Peyer's patch (tissue), 4 donors: ENCODE measurements around the gene ACTR1A. TPM values are rescaled to one million over a fixed set of nuclear protein-coding genes. Genes with fewer than 3 reads are reported as not detected.

Experiments
- DNase-seq, 3 donors: peaks; one replicate each; pipeline ENCODE4 v3.0.0-alpha.2; 2017 to 2019
- H3K27ac ChIP-seq, 4 donors: fragments of 200-600 bp; sonication (generic); one replicate each; pipeline ENCODE4 v1.5.1; 2016 to 2019
- H3K27me3 ChIP-seq, 2 donors: fragments of 200-600 bp; sonication (generic); one replicate each; pipeline ENCODE4 v1.5.1; 2019
- H3K36me3 ChIP-seq, 3 donors: fragments of 200-600 bp; sonication (generic); one replicate each; pipeline ENCODE4 v1.5.1; 2016 to 2019
- H3K4me1 ChIP-seq, 4 donors: fragments of 200-600 bp; sonication (generic); one replicate each; pipeline ENCODE4 v1.5.1; 2016 to 2019
- H3K4me3 ChIP-seq, 4 donors: fragments of 200-600 bp; sonication (generic); 1 replicate in 3 of 4; 2 replicates in 1 of 4; pipeline ENCODE4 v1.5.1; 2016 to 2019; ENCODE audit warnings: mild to moderate bottlenecking in 1 of 4
- H3K9me3 ChIP-seq, 4 donors: fragments of 200-600 bp; sonication (generic); one replicate each; pipeline ENCODE4 v1.5.1; 2016 to 2019; ENCODE audit warnings: mild to moderate bottlenecking in 1 of 4
- POLR2A ChIP-seq, 2 donors: fragments of 450-650 bp; IDR thresholded peaks; one replicate each; pipeline ENCODE4 v1.5.1; 2017; ENCODE audit warnings: antibody characterized with exemption in 2 of 2, mild to moderate bottlenecking in 2 of 2, moderate library complexity in 2 of 2
- total RNA-seq, 4 donors: library from RNA; depleted of rRNA; stranded (reverse); fragments of >200 nt; gene quantifications; one replicate each; pipeline ENCODE4 v1.1.0, GENCODE V29; 2016
- TF ChIP-seq, protein P1 (sequence below), 6 experiments: fragments of 450-650 bp in 4 of 6; fragments of 200-600 bp in 2 of 6; sonication (generic) in 1 of 6; IDR thresholded peaks; one replicate each; pipeline ENCODE4 v1.5.1; 2017 to 2019; ENCODE audit warnings: antibody characterized with exemption in 6 of 6, mild to moderate bottlenecking in 3 of 6, moderate library complexity in 1 of 6

Gene ACTR1A
- total RNA-seq, 4 donors from 2014 or later, result 41.3 to 79.7 (median 71.3) TPM

GRCh38 chr10:102505462-102506115, 3.1 kb upstream of the ACTR1A start:
- Histone ChIP-seq H3K4me1 (peaks cover 0 to 22% (median 9%) of the 10 kb centered on the region in 4 donors), H3K4me3 (peak overlapping the region in 3 of 4 donors; percentile 4 to 98 (median 97)), H3K27me3 (no peaks in the 10 kb centered on the region), H3K27ac (peak overlapping the region in 2 of 4 donors; percentile 6 to 95), H3K36me3 (peaks cover 0 to 17% (median 0%) of the 10 kb centered on the region in 3 donors), H3K9me3 (no peaks in the 10 kb centered on the region)
- TF ChIP-seq, protein P1, sequence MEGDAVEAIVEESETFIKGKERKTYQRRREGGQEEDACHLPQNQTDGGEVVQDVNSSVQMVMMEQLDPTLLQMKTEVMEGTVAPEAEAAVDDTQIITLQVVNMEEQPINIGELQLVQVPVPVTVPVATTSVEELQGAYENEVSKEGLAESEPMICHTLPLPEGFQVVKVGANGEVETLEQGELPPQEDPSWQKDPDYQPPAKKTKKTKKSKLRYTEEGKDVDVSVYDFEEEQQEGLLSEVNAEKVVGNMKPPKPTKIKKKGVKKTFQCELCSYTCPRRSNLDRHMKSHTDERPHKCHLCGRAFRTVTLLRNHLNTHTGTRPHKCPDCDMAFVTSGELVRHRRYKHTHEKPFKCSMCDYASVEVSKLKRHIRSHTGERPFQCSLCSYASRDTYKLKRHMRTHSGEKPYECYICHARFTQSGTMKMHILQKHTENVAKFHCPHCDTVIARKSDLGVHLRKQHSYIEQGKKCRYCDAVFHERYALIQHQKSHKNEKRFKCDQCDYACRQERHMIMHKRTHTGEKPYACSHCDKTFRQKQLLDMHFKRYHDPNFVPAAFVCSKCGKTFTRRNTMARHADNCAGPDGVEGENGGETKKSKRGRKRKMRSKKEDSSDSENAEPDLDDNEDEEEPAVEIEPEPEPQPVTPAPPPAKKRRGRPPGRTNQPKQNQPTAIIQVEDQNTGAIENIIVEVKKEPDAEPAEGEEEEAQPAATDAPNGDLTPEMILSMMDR (IDR thresholded peaks at IDR 0.05), result no peak
- no peak for TF ChIP-seq POLR2A (IDR thresholded peaks at IDR 0.05)
- no peak for DNase-seq

- peak overlapping the region in 3 of 4 donors; percentile 82 to 95 (median 95) for H3K27ac ChIP-seq
- no peaks in the 10 kb centered on the region for H3K27me3 ChIP-seq
- peaks cover 0 to 10% (median 0%) of the 10 kb centered on the region in 3 donors for H3K36me3 ChIP-seq
- TF ChIP-seq, protein P1 (IDR thresholded peaks at IDR 0.05), result no peak
- TF ChIP-seq POLR2A (IDR thresholded peaks at IDR 0.05), result no peak
- DNase-seq, result no peak
- no peaks in the 10 kb centered on the region for H3K9me3 ChIP-seq
- peaks cover 0 to 25% (median 9%) of the 10 kb centered on the region in 4 donors for H3K4me1 ChIP-seq
- peak overlapping the region; percentile 97 to 99 (median 98) for H3K4me3 ChIP-seq
Observed at GRCh38 chr10:102504976-102505300, 2.4 kb upstream of the ACTR1A start.

DNA sequence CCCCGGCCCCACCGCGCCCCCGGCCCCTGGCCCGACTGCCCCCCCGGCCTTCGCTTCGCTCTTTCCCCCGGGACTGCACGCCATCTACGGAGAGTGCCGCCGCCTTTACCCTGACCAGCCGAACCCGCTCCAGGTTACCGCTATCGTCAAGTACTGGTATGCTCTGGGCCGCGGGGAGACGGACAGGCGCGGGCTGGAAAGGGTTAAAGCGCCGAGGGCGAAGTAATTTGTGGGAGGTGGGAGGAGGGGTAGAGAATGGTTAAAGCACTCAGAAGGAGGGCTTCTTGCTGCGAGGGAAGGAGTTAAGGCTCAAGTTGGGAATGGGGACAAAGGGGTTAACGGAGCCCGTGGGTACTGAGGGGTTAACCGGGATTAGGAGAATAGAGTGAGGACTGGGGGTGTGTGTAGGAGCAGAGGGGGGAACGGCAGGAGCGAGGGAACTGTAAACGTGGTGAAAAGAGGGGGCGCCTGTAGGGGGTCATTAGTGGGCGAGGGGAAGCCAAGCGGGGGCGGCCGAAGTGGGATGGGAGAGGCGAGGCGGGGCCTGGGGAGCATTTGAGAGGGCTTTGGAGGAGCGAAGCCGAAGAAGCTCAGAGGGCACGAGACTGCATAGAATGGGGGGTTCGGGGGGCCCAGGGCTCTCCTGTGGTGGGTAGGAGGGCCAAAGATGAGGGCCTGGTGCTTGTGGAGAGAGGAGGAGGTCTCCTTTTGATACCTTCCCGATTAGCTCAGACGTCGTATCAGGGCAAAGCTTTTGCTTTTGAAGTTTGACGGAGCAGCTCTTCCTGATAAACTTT, 1.9 kb upstream of the ACTR1A start:
- peaks cover 0 to 25% (median 9%) of the 10 kb centered on the region in 4 donors for H3K4me1 ChIP-seq
- DNase-seq, result peak; percentile 25 to 66 (median 57)
- peak overlapping the region; percentile 80 to 95 (median 88) for H3K27ac ChIP-seq
- peaks cover 0 to 5% (median 0%) of the 10 kb centered on the region in 3 donors for H3K36me3 ChIP-seq
- no peaks in the 10 kb centered on the region for H3K9me3 ChIP-seq
- no peaks in the 10 kb centered on the region for H3K27me3 ChIP-seq
- no peak for TF ChIP-seq POLR2A (IDR thresholded peaks at IDR 0.05)
- TF ChIP-seq, protein P1 (IDR thresholded peaks at IDR 0.05), result no peak
- peak overlapping the region; percentile 97 to 99 (median 98) for H3K4me3 ChIP-seq

GRCh38 chr10:102503264-102504178, 1.0 kb upstream of the ACTR1A start, which contains the start of gene SUFU:
Gene SUFU, plus strand, starts transcription at chr10:102503972. Its CDS starts 181 bp downstream, at chr10:102504153.
- peaks cover 0 to 25% (median 9%) of the 10 kb centered on the region in 4 donors for H3K4me1 ChIP-seq

More at GRCh38 chr10:102503264-102504178, 1.0 kb upstream of the ACTR1A start, which contains the start of gene SUFU:
- peak within 1 kb of the TSS; percentile 92 to 95 (median 94) for H3K27ac ChIP-seq
- no peaks in the 10 kb centered on the region for H3K36me3 ChIP-seq
- no peaks in the 10 kb centered on the region for H3K9me3 ChIP-seq
- TF ChIP-seq, protein P1 (IDR thresholded peaks at IDR 0.05), result peak; percentile 79 to 95 (median 90)
- TF ChIP-seq POLR2A (IDR thresholded peaks at IDR 0.05), result peak; percentile 37 to 73
- H3K4me3 ChIP-seq, result peak within 1 kb of the TSS; percentile 97 to 99 (median 98)
- H3K27me3 ChIP-seq, result no peaks in the 10 kb centered on the region
- DNase-seq, result peak; percentile 97 to 100 (median 100)
